Endothelial cell of umbilical vein (primary cell): ENCODE measurements around the gene PHOX2B. TPM values are rescaled to one million over a fixed set of nuclear protein-coding genes. Genes with fewer than 3 reads are reported as not detected.

Experiments used
- BruUV-seq: library from RNA; stranded (reverse); fragments of 400-500 nt; replicated peaks from 2 replicates; lab custom pipeline; 2021; lab: Mats Ljungman, UMichigan
- CTCF ChIA-PET: fragments of 300-600, 350-600 bp; sonication (Branson Sonifier 250); formaldehyde crosslinking; loops from one replicate; lab custom pipeline; 2021; ENCODE audit warnings: antibody characterized with exemption, inconsistent platforms; lab: Charles Lee
- POLR2A ChIA-PET: fragments of 300-600, 350-600 bp; sonication (Branson Sonifier 250); formaldehyde crosslinking; loops from one replicate; lab custom pipeline; 2021; ENCODE audit warnings: antibody characterized with exemption, inconsistent platforms; lab: Charles Lee
- DNase-seq: peaks from one replicate; pipeline ENCODE4 v3.0.0-alpha.2; 2011; ENCODE audit warnings: low read depth, low spot score
- FAIRE-seq: peaks from 2 replicates; lab custom pipeline; 2011; peaks lifted over from hg19 to GRCh38; lab: Jason Lieb, UNC
- H2AFZ ChIP-seq: 2 replicates; pipeline ENCODE4 v1.6.0; 2012; ENCODE audit warnings: low read depth, low read length, control low read depth, inconsistent platforms
- H3K27ac ChIP-seq: 2 replicates; pipeline ENCODE4 v1.5.1; 2011; ENCODE audit warnings: low read depth, mild to moderate bottlenecking, control low read depth, low read length, moderate library complexity; ENCODE audit not compliant: insufficient read depth
- H3K27me3 ChIP-seq, 2 experiments: 2 replicates each; pipeline versions ENCODE4 v1.6.0 to v1.6.1; 2011; ENCODE audit warnings: low read length in 2 of 2, mixed read lengths in 1 of 2; ENCODE audit not compliant: control insufficient read depth in 2 of 2, insufficient read depth in 2 of 2
- H3K36me3 ChIP-seq, 2 experiments: 2 replicates in 1 of 2; 3 replicates in 1 of 2; pipeline ENCODE4 v1.5.1; 2011; ENCODE audit warnings: low read length in 2 of 2, mild to moderate bottlenecking in 1 of 2, moderate library complexity in 1 of 2; ENCODE audit not compliant: control insufficient read depth in 2 of 2, insufficient read depth in 2 of 2; ENCODE audit errors: extremely low read depth in 1 of 2
- H3K4me1 ChIP-seq: 3 replicates; pipeline ENCODE4 v1.5.1; 2011; ENCODE audit warnings: mild to moderate bottlenecking, low read length; ENCODE audit not compliant: control insufficient read depth, insufficient read depth; ENCODE audit errors: extremely low read depth
- H3K4me2 ChIP-seq: 2 replicates; pipeline ENCODE4 v1.6.1; 2011; ENCODE audit warnings: low read length, control low read depth, mixed read lengths; ENCODE audit not compliant: insufficient read depth
- H3K4me3 ChIP-seq, 3 experiments: fragments of 200-600 bp in 1 of 3; sonication (generic), shearing (Covaris generic) in 1 of 3; replicated peaks in 1 of 3; 2 replicates each; pipeline ENCODE4 v1.5.1; 2011 to 2016; ENCODE audit warnings: control low read depth in 3 of 3, low read length in 3 of 3, mild to moderate bottlenecking in 2 of 3, inconsistent platforms in 1 of 3, low read depth in 1 of 3, moderate library complexity in 1 of 3; ENCODE audit not compliant: insufficient read depth in 1 of 3
- H3K79me2 ChIP-seq: 2 replicates; pipeline ENCODE4 v1.6.0; 2012; ENCODE audit warnings: low read length, inconsistent platforms; ENCODE audit not compliant: control insufficient read depth, insufficient read depth
- H3K9ac ChIP-seq: replicated peaks from 2 replicates; pipeline ENCODE3; 2011; ENCODE audit warnings: low read length, control low read depth; ENCODE audit not compliant: insufficient read depth; ENCODE audit errors: extremely low read depth
- H3K9me1 ChIP-seq: replicated peaks from 3 replicates; pipeline ENCODE4 v1.6.0; 2011; ENCODE audit warnings: mild to moderate bottlenecking, low read length; ENCODE audit not compliant: control insufficient read depth, insufficient read depth; ENCODE audit errors: extremely low read depth
- H3K9me3 ChIP-seq: replicated peaks from 2 replicates; pipeline ENCODE4 v1.5.1; 2012; ENCODE audit warnings: low read length, inconsistent platforms; ENCODE audit not compliant: control insufficient read depth, insufficient read depth
- H4K20me1 ChIP-seq: replicated peaks from 2 replicates; pipeline ENCODE3; 2011; ENCODE audit warnings: mild to moderate bottlenecking, low read length; ENCODE audit not compliant: control insufficient read depth, insufficient read depth; ENCODE audit errors: extremely low read depth
- EZH2 ChIP-seq: IDR thresholded peaks from 2 replicates; pipeline ENCODE4 v1.6.1; 2012; ENCODE audit warnings: borderline replicate concordance, low read depth, mild to moderate bottlenecking, moderate library complexity, low read length, inconsistent platforms; ENCODE audit not compliant: severe bottlenecking
- FOS ChIP-seq: IDR thresholded peaks from 2 replicates; pipeline ENCODE4 v1.6.1; 2011; ENCODE audit warnings: mild to moderate bottlenecking, low read length, moderate library complexity, borderline replicate concordance; ENCODE audit not compliant: insufficient read depth
- JUN ChIP-seq: IDR thresholded peaks from 2 replicates; pipeline ENCODE4 v1.6.1; 2011; ENCODE audit warnings: borderline replicate concordance, low read depth; ENCODE audit not compliant: insufficient read length, insufficient read depth
- MAX ChIP-seq: IDR thresholded peaks from 2 replicates; pipeline ENCODE4 v1.6.1; 2011; ENCODE audit not compliant: insufficient read depth, insufficient read length
- MYC ChIP-seq: IDR thresholded peaks from one replicate; pipeline ENCODE4 v1.6.1; 2011; ENCODE audit warnings: mild to moderate bottlenecking, low read depth, low read length
- POLR2A ChIP-seq: IDR thresholded peaks from 2 replicates; pipeline ENCODE4 v1.6.1; 2012; ENCODE audit warnings: low read depth, mild to moderate bottlenecking, control low read depth, low read length
- POLR2AphosphoS5 ChIP-seq: IDR thresholded peaks from 2 replicates; pipeline ENCODE4 v1.6.1; 2012; ENCODE audit warnings: low read depth, mild to moderate bottlenecking, control low read depth, low read length, moderate library complexity; ENCODE audit not compliant: insufficient read depth
- dilution Hi-C: fragments of 300-500 bp; cut with MboI; formaldehyde crosslinking; loops from one replicate; pipeline ENCODE4 v1.15.0; 2019; ENCODE audit warnings: low sequenced_read_pairs; ENCODE audit not compliant: extremely low pct_ligation_motif_present
- intact Hi-C: fragments of 100-400 bp; cut with micrococcal nuclease; formaldehyde crosslinking; loops from one replicate; pipeline ENCODE4 v1.10.0; 2022
- polyA plus RNA-seq, 4 experiments: library from polyadenylated mRNA; depleted of rRNA in 3 of 4; stranded (reverse) in 3 of 4; unstranded in 1 of 4; fragments of >200 nt; gene quantifications; 2 replicates each; pipeline versions ENCODE4 v1.2.1 to v1.2.3, GENCODE V29; 2011 to 2012; ENCODE audit warnings: missing spikeins in 1 of 4
- total RNA-seq: library from RNA; stranded (reverse); gene quantifications from 2 replicates; pipeline ENCODE4 v1.2.3, GENCODE V29; 2021
- TF ChIP-seq, protein P1 (sequence below), 2 donors: IDR thresholded peaks; 1 replicate in 1 of 2; 2 replicates in 1 of 2; pipeline ENCODE4 v1.5.1; 2011; ENCODE audit warnings: low read length in 2 of 2, mild to moderate bottlenecking in 2 of 2, moderate library complexity in 2 of 2, control low read depth in 1 of 2, inconsistent platforms in 1 of 2, low read depth in 1 of 2; ENCODE audit not compliant: insufficient read depth in 1 of 2; ENCODE audit errors: extremely low read depth in 1 of 2

The PHOX2B gene
- total and polyA plus RNA-seq, 2 donors (not counting 3 experiments of a cell fraction or from before 2014, with no cell fraction given) = not detected

DNA sequence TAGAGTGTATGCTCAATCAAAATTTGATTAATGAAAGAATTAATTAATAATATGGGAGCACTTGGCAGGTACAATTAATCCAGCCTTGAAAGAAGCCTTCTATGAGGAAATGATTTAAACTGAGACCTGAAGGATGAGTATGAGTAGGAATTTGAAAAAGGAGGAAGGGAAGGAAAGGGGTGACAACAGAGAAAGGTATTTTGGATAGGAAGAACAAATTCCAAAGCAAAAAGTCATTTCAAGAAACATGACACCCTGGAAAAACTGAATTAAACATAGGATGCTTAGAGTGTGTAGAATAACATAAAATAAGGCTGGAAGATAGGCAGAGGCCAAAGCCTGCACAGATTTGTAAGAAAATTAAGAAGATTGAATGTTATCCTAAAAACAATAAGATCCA lies 29.6 kb downstream of the PHOX2B start:
- BruUV-seq = no TSS peak
- no peak for DNase-seq

DNA sequence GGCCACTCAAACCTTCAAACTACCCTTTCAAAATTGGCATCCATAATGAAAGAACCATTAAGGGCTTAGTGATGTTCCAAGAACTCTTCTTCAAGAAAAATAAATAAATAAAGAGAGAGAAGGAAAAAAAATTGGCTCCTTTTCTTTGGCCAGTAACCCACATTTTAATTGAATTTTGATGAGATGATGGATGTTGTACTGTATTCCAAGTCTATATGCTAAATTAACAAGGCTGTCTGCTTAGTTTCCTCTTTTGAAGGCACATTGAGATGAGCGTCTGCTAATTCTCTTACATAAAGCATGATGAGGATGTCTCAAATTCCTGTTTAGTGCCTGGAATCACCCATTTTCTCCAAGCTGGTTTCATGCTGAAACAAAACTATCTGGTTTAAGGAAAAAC lies 33.4 kb downstream of the PHOX2B start:
- DNase-seq (no peak), FAIRE-seq (no peak)
- Histone ChIP-seq H2AFZ (no peak overlapping the region), H3K4me1 (no peaks in the 10 kb centered on the region), H3K27me3 (peaks cover 0 to 5% of the 10 kb centered on the region in 2 experiments), H3K79me2 (no peaks in the 10 kb centered on the region), H3K4me2 (no peak overlapping the region), H4K20me1 (no peaks in the 10 kb centered on the region), H3K36me3 (no peaks in the 10 kb centered on the region), H3K9ac (no peak overlapping the region), H3K9me1 (no peaks in the 10 kb centered on the region), H3K9me3 (no peaks in the 10 kb centered on the region), H3K4me3 (no peak overlapping the region), H3K27ac (no peak overlapping the region)
- CTCF ChIA-PET = no interaction called here
- dilution Hi-C loops = no loop called here
- intact Hi-C loops = no loop called here
- POLR2A ChIA-PET = no interaction called here
- TF ChIP-seq FOS (no peak), EZH2 (no peak), MYC (no peak), MAX (no peak), POLR2AphosphoS5 (no peak), POLR2A (no peak), JUN (no peak)
- TF ChIP-seq, protein P1, sequence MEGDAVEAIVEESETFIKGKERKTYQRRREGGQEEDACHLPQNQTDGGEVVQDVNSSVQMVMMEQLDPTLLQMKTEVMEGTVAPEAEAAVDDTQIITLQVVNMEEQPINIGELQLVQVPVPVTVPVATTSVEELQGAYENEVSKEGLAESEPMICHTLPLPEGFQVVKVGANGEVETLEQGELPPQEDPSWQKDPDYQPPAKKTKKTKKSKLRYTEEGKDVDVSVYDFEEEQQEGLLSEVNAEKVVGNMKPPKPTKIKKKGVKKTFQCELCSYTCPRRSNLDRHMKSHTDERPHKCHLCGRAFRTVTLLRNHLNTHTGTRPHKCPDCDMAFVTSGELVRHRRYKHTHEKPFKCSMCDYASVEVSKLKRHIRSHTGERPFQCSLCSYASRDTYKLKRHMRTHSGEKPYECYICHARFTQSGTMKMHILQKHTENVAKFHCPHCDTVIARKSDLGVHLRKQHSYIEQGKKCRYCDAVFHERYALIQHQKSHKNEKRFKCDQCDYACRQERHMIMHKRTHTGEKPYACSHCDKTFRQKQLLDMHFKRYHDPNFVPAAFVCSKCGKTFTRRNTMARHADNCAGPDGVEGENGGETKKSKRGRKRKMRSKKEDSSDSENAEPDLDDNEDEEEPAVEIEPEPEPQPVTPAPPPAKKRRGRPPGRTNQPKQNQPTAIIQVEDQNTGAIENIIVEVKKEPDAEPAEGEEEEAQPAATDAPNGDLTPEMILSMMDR (IDR thresholded peaks at IDR 0.05; ENCODE audit: extremely low read depth in 1 of 2, insufficient read depth in 1 of 2, low read depth in 1 of 2, low read length in 2 of 2) = no peak
- BruUV-seq = no TSS peak

More for the DNA sequence above, 29.6 kb downstream of the PHOX2B start:
- H3K27me3 ChIP-seq = peaks cover 0 to 5% of the 10 kb centered on the region in 2 experiments
- H3K79me2 ChIP-seq = no peaks in the 10 kb centered on the region
- H3K4me3 ChIP-seq = no peak overlapping the region
- H3K36me3 ChIP-seq = no peaks in the 10 kb centered on the region
- H4K20me1 ChIP-seq = no peaks in the 10 kb centered on the region
- TF ChIP-seq JUN (no peak), MAX (no peak)
- TF ChIP-seq, protein P1 (IDR thresholded peaks at IDR 0.05; ENCODE audit: extremely low read depth in 1 of 2, insufficient read depth in 1 of 2, low read depth in 1 of 2, low read length in 2 of 2) = no peak
- CTCF ChIA-PET = no interaction called here
- intact Hi-C loops = no loop called here
- H3K27ac ChIP-seq = no peak overlapping the region
- FAIRE-seq = no peak
- H3K4me2 ChIP-seq = no peak overlapping the region
- H3K4me1 ChIP-seq = no peaks in the 10 kb centered on the region
- dilution Hi-C loops = no loop called here
- H3K9me3 ChIP-seq = no peaks in the 10 kb centered on the region
- H3K9me1 ChIP-seq = no peaks in the 10 kb centered on the region
- H3K9ac ChIP-seq = no peak overlapping the region
- H2AFZ ChIP-seq = no peak overlapping the region
- POLR2A ChIA-PET = no interaction called here
